MM.1S (cell line): ENCODE measurements around the gene ITSN2.

Experiments
- EZH2 ChIP-seq: fragments of 300-600 bp; sonication (generic); optimal IDR thresholded peaks from 2 replicates; pipeline ENCODE3; 2017; ENCODE audit warnings: low read depth, mild to moderate bottlenecking, antibody characterized with exemption, low read length, mixed read lengths
- EZH2phosphoT487 ChIP-seq: fragments of 300-600 bp; sonication (generic); IDR thresholded peaks from 2 replicates; pipeline ENCODE4 v1.6.1; 2018; ENCODE audit warnings: antibody characterized with exemption, low read length
- TF ChIP-seq, protein P1 (sequence below): fragments of 300-600 bp; sonication (generic); IDR thresholded peaks from 2 replicates; pipeline ENCODE4 v1.5.1; 2016; ENCODE audit warnings: antibody characterized with exemption, low read length, mixed read lengths

DNA sequence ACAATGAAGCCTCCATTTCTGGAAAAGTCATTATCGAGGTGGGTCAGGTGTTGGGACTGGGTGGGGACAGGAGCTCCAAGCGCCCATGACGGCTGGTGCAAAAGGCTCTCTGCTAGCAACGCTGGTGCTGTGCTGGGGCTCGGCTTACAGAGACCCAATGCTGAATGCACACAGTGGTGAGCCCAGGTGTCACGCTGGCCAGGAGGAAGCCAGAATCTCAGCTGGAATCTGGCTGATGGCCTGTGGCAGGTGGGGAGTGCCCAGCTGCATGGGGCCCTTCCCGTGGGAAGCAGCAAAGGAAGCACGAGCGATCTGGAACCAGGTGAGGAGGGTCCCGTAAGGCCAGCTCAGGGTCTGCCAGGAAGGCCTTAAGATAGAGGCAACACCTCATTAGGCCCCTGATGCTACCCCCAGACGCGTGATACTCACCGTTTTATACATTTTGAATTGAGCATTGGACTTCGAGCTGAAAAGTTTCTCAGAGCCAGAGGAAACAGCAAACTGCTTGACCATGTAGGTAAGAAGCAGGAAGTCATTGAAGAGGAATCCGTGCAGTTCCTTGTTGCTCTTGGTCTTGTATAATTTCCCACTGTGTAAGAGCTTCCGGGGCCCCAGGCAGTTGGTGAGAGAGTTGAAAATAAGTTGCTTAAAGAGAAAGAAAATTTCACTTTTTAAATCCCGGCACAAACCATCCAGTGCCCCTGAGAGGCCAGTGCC is 150.8 kb downstream of the ITSN2 start:
- TF ChIP-seq, protein P1, sequence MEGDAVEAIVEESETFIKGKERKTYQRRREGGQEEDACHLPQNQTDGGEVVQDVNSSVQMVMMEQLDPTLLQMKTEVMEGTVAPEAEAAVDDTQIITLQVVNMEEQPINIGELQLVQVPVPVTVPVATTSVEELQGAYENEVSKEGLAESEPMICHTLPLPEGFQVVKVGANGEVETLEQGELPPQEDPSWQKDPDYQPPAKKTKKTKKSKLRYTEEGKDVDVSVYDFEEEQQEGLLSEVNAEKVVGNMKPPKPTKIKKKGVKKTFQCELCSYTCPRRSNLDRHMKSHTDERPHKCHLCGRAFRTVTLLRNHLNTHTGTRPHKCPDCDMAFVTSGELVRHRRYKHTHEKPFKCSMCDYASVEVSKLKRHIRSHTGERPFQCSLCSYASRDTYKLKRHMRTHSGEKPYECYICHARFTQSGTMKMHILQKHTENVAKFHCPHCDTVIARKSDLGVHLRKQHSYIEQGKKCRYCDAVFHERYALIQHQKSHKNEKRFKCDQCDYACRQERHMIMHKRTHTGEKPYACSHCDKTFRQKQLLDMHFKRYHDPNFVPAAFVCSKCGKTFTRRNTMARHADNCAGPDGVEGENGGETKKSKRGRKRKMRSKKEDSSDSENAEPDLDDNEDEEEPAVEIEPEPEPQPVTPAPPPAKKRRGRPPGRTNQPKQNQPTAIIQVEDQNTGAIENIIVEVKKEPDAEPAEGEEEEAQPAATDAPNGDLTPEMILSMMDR = no peak
- no peak for TF ChIP-seq EZH2
- no peak for TF ChIP-seq EZH2phosphoT487
